ENCODE results near the gene SMARCC1.

Gene SMARCC1

GRCh38 chr3:47705391-47705790, 76.3 kb downstream of the SMARCC1 start:
- no peak for DNase-seq (ENCODE audit: low read depth in 1 of 2, low spot score in 1 of 2)

GRCh38 chr3:47704237-47704612, 77.5 kb downstream of the SMARCC1 start:
- no peak for DNase-seq (ENCODE audit: low read depth in 1 of 2, low spot score in 1 of 2)

- DNase-seq (ENCODE audit: low read depth in 1 of 2, low spot score in 1 of 2), result no peak
Measured at GRCh38 chr3:47701388-47701787, 80.3 kb downstream of the SMARCC1 start.

GRCh38 chr3:47692158-47692557, 89.5 kb downstream of the SMARCC1 start:
- DNase-seq (ENCODE audit: low read depth in 1 of 2, low spot score in 1 of 2), result no peak

- no peak for DNase-seq (ENCODE audit: low read depth in 1 of 2, low spot score in 1 of 2)
Measured at GRCh38 chr3:47688488-47688887, 93.2 kb downstream of the SMARCC1 start.

GRCh38 chr3:47685037-47685436, 96.7 kb downstream of the SMARCC1 start:
- DNase-seq (ENCODE audit: low read depth in 1 of 2, low spot score in 1 of 2), result no peak

- no peak for DNase-seq (ENCODE audit: low read depth in 1 of 2, low spot score in 1 of 2)
Measured at GRCh38 chr3:47681016-47681415, 100.7 kb downstream of the SMARCC1 start.

- DNase-seq (ENCODE audit: low read depth in 1 of 2, low spot score in 1 of 2), result no peak
Measured at GRCh38 chr3:47678446-47679338, 103.0 kb downstream of the SMARCC1 start.

- no peak for DNase-seq (ENCODE audit: low read depth in 1 of 2, low spot score in 1 of 2)
Measured at GRCh38 chr3:47669026-47669749, 112.5 kb downstream of the SMARCC1 start.

GRCh38 chr3:47666118-47666517, 115.6 kb downstream of the SMARCC1 start:
- no peak for DNase-seq (ENCODE audit: low read depth in 1 of 2, low spot score in 1 of 2)

- no peak for DNase-seq (ENCODE audit: low read depth in 1 of 2, low spot score in 1 of 2)
Measured at GRCh38 chr3:47664519-47664918, 117.2 kb downstream of the SMARCC1 start.

GRCh38 chr3:47663630-47664240, 118.0 kb downstream of the SMARCC1 start:
- DNase-seq (ENCODE audit: low read depth in 1 of 2, low spot score in 1 of 2), result no peak

GRCh38 chr3:47661121-47661752, 120.5 kb downstream of the SMARCC1 start:
- DNase-seq (ENCODE audit: low read depth in 1 of 2, low spot score in 1 of 2), result no peak

- DNase-seq (ENCODE audit: low read depth in 1 of 2, low spot score in 1 of 2), result no peak
Measured at GRCh38 chr3:47658444-47658843, 123.2 kb downstream of the SMARCC1 start.

GRCh38 chr3:47652142-47652541, 129.6 kb downstream of the SMARCC1 start:
- DNase-seq (ENCODE audit: low read depth in 1 of 2, low spot score in 1 of 2), result no peak

GRCh38 chr3:47650294-47650693, 131.4 kb downstream of the SMARCC1 start:
- DNase-seq (ENCODE audit: low read depth in 1 of 2, low spot score in 1 of 2), result no peak

- DNase-seq (ENCODE audit: low read depth in 1 of 2, low spot score in 1 of 2), result no peak
Measured at GRCh38 chr3:47647550-47647949, 134.1 kb downstream of the SMARCC1 start.

- DNase-seq (ENCODE audit: low read depth in 1 of 2, low spot score in 1 of 2), result no peak
Measured at GRCh38 chr3:47646362-47646761, 135.3 kb downstream of the SMARCC1 start.

- DNase-seq (ENCODE audit: low read depth in 1 of 2, low spot score in 1 of 2), result no peak
Measured at GRCh38 chr3:47645551-47645950, 136.1 kb downstream of the SMARCC1 start.

- DNase-seq (ENCODE audit: low read depth in 1 of 2, low spot score in 1 of 2), result no peak
Measured at GRCh38 chr3:47643092-47643491, 138.6 kb downstream of the SMARCC1 start.

GRCh38 chr3:47641739-47642138, 140.0 kb downstream of the SMARCC1 start:
- DNase-seq (ENCODE audit: low read depth in 1 of 2, low spot score in 1 of 2), result no peak
